T-helper 1 cell treated with Interleukin-12 subunit alpha and Interleukin-12 subunit beta and Interleukin-4 antibody, amounts not matched to agents 30 μg/mL and 1 μg/mL, for 36 hours (primary cell): ENCODE data around the gene PPP1R14C.
"Not testable (repeated sequence)": the region's sequence is repeated elsewhere in the genome, so short reads cannot be mapped to it uniquely, and the experiment has no call there.

Experiments
- H3K27ac Mint-ChIP-seq: one replicate; pipeline ENCODE4 v1.8.0; 2021; ENCODE audit warnings: mild to moderate bottlenecking, mixed read lengths
- H3K27me3 Mint-ChIP-seq: one replicate; pipeline ENCODE4 v1.8.0; 2021; ENCODE audit warnings: low read depth, mixed read lengths
- H3K36me3 Mint-ChIP-seq: one replicate; pipeline ENCODE4 v1.8.0; 2021; ENCODE audit warnings: low read depth, mixed read lengths
- H3K4me1 Mint-ChIP-seq: one replicate; pipeline ENCODE4 v1.8.0; 2021; ENCODE audit warnings: low read depth, mixed read lengths
- H3K4me3 Mint-ChIP-seq: one replicate; pipeline ENCODE4 v1.8.0; 2021; ENCODE audit warnings: mild to moderate bottlenecking, moderate library complexity, mixed read lengths
- H3K9me3 Mint-ChIP-seq: one replicate; pipeline ENCODE4 v1.8.0; 2021; ENCODE audit warnings: mixed read lengths

Gene PPP1R14C

DNA sequence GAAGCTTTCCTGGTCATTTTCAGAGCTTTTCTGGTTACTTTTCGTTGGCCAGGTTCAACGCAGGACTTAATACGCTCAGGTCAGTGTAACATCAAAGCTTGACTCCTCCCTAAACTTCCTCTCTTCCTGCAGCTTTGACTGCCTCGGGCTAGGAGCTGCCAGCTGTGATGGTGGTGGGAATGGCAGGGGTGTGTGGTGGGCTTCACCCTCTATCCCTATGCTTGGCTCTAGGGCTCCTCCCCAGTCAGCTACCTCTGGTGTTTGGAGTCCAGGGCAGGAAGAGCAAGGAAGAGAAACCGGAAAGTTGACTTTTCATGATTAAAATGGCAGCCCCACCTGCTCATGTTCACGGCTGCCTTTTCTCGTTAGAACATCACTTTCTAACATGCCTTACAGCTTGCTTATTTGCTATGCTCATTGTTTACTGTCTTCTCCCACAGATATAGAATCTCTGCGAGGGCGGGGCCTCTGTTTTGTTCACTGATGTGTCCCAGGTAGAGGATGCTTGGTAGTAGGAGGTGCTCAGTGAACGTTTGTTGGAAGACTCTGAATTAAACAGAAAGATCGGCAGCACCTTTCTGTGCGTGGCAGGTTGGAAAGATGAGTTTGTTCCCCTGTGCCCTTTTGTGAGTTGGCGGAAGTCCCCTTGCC, 16.1 kb upstream of the PPP1R14C start:
- Mint-ChIP-seq H3K4me1 (peaks cover 3% of the 10 kb centered on the region), H3K9me3 (no peaks in the 10 kb centered on the region), H3K27ac (no peak overlapping the region), H3K4me3 (no peak overlapping the region), H3K36me3 (no peaks in the 10 kb centered on the region), H3K27me3 (peaks cover 21% of the 10 kb centered on the region)

- Mint-ChIP-seq H3K4me1 (peaks cover 3% of the 10 kb centered on the region), H3K27ac (no peak overlapping the region), H3K9me3 (no peaks in the 10 kb centered on the region), H3K36me3 (no peaks in the 10 kb centered on the region), H3K27me3 (peaks cover 15% of the 10 kb centered on the region), H3K4me3 (no peak overlapping the region)
These were observed 14.4 kb upstream of the PPP1R14C start for GRCh38 chr6:150128425-150128824.

GRCh38 chr6:150129616-150130505, 13.0 kb upstream of the PPP1R14C start:
- Mint-ChIP-seq H3K9me3 (no peaks in the 10 kb centered on the region), H3K27ac (no peak overlapping the region), H3K4me1 (no peaks in the 10 kb centered on the region), H3K27me3 (peaks cover 7% of the 10 kb centered on the region), H3K36me3 (no peaks in the 10 kb centered on the region), H3K4me3 (no peak overlapping the region)

DNA sequence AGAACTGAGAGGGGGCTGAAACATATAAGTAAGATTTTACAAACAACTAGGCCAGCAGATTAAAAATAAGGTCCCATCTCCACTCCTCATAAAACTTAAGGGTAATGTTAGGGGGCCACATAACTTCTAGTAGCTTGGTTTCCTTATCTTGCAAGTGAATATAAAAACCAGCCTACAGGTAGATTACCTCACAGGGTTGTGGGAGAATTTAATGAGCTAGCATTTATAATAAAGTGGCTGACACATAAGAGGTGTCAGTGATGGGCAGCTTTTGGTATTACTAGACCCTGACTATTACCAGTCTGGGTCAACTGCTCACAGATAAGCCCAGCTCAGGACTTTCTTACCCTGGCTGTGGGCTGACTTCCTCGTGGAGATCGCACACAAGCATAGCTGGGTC, 9.2 kb upstream of the PPP1R14C start:
- peaks cover 14% of the 10 kb centered on the region for H3K27me3 Mint-ChIP-seq
- no peak overlapping the region for H3K27ac Mint-ChIP-seq
- H3K4me3 Mint-ChIP-seq = no peak overlapping the region
- peaks cover 7% of the 10 kb centered on the region for H3K9me3 Mint-ChIP-seq
- H3K4me1 Mint-ChIP-seq = no peaks in the 10 kb centered on the region
- H3K36me3 Mint-ChIP-seq = no peaks in the 10 kb centered on the region

GRCh38 chr6:150134280-150134920, 8.4 kb upstream of the PPP1R14C start:
- no peaks in the 10 kb centered on the region for H3K4me1 Mint-ChIP-seq
- no peak overlapping the region for H3K4me3 Mint-ChIP-seq
- no peak overlapping the region for H3K27ac Mint-ChIP-seq
- H3K9me3 Mint-ChIP-seq = peaks cover 7% of the 10 kb centered on the region
- H3K36me3 Mint-ChIP-seq = no peaks in the 10 kb centered on the region
- H3K27me3 Mint-ChIP-seq = peaks cover 21% of the 10 kb centered on the region

- H3K36me3 Mint-ChIP-seq, H3K4me3 Mint-ChIP-seq, H3K27ac Mint-ChIP-seq, H3K4me1 Mint-ChIP-seq, H3K9me3 Mint-ChIP-seq: not testable (repeated sequence)
- peaks cover 48% of the 10 kb centered on the region for H3K27me3 Mint-ChIP-seq
These were observed 5.1 kb upstream of the PPP1R14C start for GRCh38 chr6:150137711-150138110.

- H3K27me3 Mint-ChIP-seq = peaks cover 48% of the 10 kb centered on the region
- no peaks in the 10 kb centered on the region for H3K36me3 Mint-ChIP-seq
- no peak overlapping the region for H3K4me3 Mint-ChIP-seq
- no peak overlapping the region for H3K27ac Mint-ChIP-seq
- H3K9me3 Mint-ChIP-seq = peaks cover 7% of the 10 kb centered on the region
- peaks cover 3% of the 10 kb centered on the region for H3K4me1 Mint-ChIP-seq
These were observed 4.2 kb upstream of the PPP1R14C start for GRCh38 chr6:150138638-150139037.

- Mint-ChIP-seq H3K4me1 (peaks cover 3% of the 10 kb centered on the region), H3K4me3 (no peak overlapping the region), H3K27me3 (peaks cover 57% of the 10 kb centered on the region), H3K9me3 (peaks cover 7% of the 10 kb centered on the region), H3K36me3 (no peaks in the 10 kb centered on the region), H3K27ac (no peak overlapping the region)
These were observed 3.3 kb upstream of the PPP1R14C start for GRCh38 chr6:150139533-150139932.

GRCh38 chr6:150140236-150140969, 2.4 kb upstream of the PPP1R14C start:
- Mint-ChIP-seq H3K36me3 (no peaks in the 10 kb centered on the region), H3K4me3 (no peak overlapping the region), H3K27ac (no peak overlapping the region), H3K9me3 (peaks cover 7% of the 10 kb centered on the region), H3K27me3 (peaks cover 66% of the 10 kb centered on the region), H3K4me1 (peaks cover 3% of the 10 kb centered on the region)

DNA sequence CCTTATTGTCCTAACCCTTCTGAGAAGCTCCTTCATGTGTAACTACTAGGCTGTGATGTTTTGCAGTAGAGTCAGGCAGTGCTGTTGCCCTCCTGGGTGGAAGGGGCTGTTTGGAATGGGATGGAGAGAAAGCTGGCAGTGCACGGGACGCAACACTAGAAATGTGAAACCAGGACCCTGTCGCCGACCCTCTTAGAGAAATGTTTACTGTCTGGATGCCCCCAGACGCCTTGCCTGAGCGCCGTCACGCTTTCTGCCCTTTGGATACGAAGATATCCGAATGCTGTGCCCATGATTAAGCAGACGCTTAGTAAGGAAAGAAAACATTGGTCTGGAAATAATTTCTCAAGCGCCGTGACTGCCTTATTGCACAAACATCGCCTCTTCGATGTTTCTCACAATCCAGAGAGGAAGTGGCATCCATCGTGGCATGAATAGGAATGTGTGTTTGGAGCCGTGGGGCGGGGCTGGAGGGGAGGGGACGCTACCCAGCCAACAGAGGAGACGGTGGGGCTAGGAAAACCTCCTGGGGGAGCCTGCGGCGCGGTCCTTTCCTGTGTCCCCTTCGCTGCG, 661 bp upstream of the PPP1R14C start:
- peak overlapping the region; percentile 50 for H3K4me3 Mint-ChIP-seq
- no peak overlapping the region for H3K27ac Mint-ChIP-seq
- H3K27me3 Mint-ChIP-seq = peaks cover 84% of the 10 kb centered on the region
- H3K9me3 Mint-ChIP-seq = peaks cover 7% of the 10 kb centered on the region
- H3K4me1 Mint-ChIP-seq = peaks cover 3% of the 10 kb centered on the region
- no peaks in the 10 kb centered on the region for H3K36me3 Mint-ChIP-seq

DNA sequence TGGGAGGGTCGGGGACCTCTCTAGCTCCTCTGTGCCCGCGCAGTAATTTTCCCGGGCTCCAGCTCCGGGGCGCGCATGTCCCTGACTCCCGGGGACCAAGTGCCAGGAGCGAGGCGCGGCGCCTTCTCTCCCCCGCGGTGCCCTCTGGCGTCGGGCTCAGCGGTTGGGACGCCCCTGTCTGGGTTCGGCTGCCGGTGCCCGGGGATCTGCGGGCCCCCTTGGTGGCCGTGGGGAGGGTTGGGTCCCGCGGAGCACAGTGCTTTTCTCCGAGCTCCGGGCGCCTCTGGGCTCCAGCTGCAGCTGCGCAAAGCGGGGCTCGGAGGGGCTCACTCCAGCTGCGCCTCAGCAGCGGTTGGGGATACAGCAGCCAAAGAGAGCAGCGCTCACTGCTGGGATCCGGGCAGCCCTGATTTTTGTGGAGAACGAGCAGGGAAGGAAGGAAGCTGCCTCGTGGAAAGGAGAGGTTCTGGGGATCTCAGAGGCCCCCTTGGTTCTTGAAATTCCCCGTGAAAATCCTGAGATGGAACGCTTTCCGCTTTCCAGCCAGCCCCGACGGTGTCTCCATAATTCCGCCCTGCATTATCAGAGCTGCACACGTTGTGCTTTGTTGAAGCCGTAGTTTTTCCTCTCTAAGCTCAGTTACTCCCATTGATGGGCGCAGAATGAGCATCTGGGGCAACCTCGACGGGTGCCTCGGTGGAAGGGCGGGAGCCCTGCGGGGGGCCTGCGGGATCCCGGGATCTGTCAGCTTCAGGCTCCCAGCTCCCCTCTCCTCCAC, 861 bp downstream of the PPP1R14C start:
- Mint-ChIP-seq H3K4me1 (peaks cover 3% of the 10 kb centered on the region), H3K9me3 (no peaks in the 10 kb centered on the region), H3K27me3 (peaks cover 79% of the 10 kb centered on the region), H3K4me3 (peak overlapping the region; percentile 38), H3K27ac (peak overlapping the region; percentile 75), H3K36me3 (no peaks in the 10 kb centered on the region)

GRCh38 chr6:150144294-150144868, 1.5 kb downstream of the PPP1R14C start:
- no peaks in the 10 kb centered on the region for H3K36me3 Mint-ChIP-seq
- no peak overlapping the region for H3K27ac Mint-ChIP-seq
- no peaks in the 10 kb centered on the region for H3K9me3 Mint-ChIP-seq
- peaks cover 76% of the 10 kb centered on the region for H3K27me3 Mint-ChIP-seq
- H3K4me3 Mint-ChIP-seq = peak overlapping the region; percentile 38
- H3K4me1 Mint-ChIP-seq = peaks cover 3% of the 10 kb centered on the region

- Mint-ChIP-seq H3K4me3 (no peak overlapping the region), H3K27me3 (peaks cover 76% of the 10 kb centered on the region), H3K4me1 (peaks cover 3% of the 10 kb centered on the region), H3K36me3 (no peaks in the 10 kb centered on the region), H3K27ac (no peak overlapping the region), H3K9me3 (no peaks in the 10 kb centered on the region)
These were observed 2.6 kb downstream of the PPP1R14C start for GRCh38 chr6:150145427-150145826.
